Subcutaneous adipose tissue (tissue), 4 donors: ENCODE data around the gene APP. TPM values are rescaled to one million over a fixed set of nuclear protein-coding genes. Genes with fewer than 3 reads are reported as not detected.

Source experiments
- total RNA-seq, 4 donors: library from RNA; depleted of rRNA; stranded (reverse); fragments of >200 nt; gene quantifications; one replicate each; pipeline ENCODE4 v1.1.0, GENCODE V29; 2016
- TF ChIP-seq, protein P1 (sequence below): fragments of 450-650 bp; IDR thresholded peaks from one replicate; pipeline ENCODE4 v1.5.1; 2016; ENCODE audit warnings: low read depth, mild to moderate bottlenecking, control low read depth, antibody characterized with exemption, moderate library complexity

Gene APP
- total RNA-seq, 4 donors from 2014 or later: 210 to 257 (median 218) TPM

- TF ChIP-seq, protein P1, sequence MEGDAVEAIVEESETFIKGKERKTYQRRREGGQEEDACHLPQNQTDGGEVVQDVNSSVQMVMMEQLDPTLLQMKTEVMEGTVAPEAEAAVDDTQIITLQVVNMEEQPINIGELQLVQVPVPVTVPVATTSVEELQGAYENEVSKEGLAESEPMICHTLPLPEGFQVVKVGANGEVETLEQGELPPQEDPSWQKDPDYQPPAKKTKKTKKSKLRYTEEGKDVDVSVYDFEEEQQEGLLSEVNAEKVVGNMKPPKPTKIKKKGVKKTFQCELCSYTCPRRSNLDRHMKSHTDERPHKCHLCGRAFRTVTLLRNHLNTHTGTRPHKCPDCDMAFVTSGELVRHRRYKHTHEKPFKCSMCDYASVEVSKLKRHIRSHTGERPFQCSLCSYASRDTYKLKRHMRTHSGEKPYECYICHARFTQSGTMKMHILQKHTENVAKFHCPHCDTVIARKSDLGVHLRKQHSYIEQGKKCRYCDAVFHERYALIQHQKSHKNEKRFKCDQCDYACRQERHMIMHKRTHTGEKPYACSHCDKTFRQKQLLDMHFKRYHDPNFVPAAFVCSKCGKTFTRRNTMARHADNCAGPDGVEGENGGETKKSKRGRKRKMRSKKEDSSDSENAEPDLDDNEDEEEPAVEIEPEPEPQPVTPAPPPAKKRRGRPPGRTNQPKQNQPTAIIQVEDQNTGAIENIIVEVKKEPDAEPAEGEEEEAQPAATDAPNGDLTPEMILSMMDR: no peak
Observed at GRCh38 chr21:26089730-26090129, 80.8 kb downstream of the APP start.

- TF ChIP-seq, protein P1: no peak
Observed at GRCh38 chr21:26087223-26087918, 83.2 kb downstream of the APP start.

DNA sequence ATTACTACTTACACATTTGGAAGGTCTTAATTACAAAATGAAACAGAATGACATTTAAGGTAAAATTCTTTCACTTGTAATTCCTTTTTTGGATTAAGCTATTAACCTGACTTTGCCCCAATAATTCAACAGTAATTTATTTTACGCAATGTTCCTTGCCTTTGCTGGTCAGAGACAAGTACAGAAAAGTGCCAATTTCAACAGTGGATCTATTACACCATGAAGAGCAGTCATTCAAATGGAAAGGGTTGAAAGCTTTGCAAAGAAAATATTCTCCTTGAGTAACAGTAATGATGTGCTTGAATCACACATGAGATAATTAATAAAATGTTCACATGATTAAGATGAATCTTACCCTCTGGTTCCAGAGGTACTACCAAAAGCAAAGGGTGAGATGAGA lies 84.7 kb downstream of the APP start:
- TF ChIP-seq, protein P1: no peak

DNA sequence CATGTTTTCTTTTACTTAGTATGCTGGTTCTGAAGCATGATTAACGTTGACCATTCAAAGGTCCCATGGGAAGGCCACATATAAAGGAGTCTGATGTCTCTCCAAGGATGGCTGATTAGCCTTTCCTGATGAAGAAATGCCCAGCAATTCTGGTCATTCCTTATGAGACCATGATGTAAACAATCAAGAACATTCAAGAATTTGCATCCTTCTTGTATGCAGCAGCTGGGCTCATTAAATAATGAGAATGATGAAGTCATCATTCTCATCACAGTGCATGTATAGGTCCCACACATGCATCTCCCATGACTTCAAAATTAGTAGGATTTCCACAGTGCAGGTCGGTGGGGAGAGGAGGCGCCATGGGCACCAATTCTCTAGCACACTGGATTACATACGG lies 85.4 kb downstream of the APP start:
- TF ChIP-seq, protein P1: no peak

DNA sequence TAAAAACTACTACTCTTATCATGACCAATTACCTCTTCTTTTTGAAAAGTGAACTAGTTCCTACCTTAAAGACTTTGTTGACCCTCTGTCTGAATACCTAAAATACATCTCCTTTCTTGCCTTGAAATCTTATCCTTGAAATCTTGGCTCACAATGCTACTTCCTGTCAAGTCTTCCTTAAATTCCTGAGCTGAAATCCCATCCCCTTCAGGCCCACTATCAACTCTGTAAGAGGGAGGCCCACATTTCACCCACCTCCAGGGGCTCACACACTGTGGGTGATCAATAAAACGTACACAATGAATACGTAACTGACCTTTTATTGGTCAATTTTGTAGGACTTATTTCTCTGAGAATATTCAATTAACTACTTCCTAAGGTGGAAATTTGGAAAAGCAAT lies 88.0 kb downstream of the APP start:
- TF ChIP-seq, protein P1: no peak

DNA sequence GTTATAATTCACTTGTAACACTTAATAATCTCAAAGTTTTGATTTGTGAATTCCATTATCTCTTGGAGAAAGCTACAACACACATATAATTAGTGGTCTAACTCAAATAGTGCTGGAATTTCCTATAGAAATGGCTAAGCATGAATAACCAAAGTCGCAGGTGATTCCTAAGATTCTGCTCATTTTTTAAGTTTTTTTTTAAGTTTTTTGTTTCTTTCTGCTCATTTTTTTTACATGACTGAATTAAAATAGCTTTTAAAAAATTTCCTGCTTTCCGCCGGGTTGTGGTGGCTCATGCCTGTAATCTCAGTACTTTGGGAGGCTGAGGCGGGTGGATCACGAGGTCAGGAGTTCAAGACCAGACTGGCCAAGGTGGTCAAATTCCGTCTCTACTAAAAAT lies 90.4 kb downstream of the APP start:
- TF ChIP-seq, protein P1: no peak

DNA sequence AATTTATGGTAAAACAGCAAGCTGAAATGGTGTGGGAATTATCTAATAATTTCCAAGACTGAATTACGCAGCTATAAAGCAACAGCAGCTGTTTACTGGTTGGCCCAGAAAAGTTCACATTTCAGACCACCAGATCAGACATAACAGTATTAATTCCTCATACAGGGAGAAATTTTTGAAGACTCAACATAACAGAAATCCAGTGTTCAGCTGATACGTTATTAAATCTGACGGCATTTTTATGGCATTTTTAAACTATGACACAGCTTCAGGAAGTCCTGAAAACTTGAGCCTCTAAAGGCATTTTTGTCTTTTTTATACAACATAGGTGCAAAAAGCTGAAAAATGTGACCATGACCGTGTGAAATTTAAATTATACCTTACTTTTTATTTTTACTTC lies 91.2 kb downstream of the APP start:
- TF ChIP-seq, protein P1: no peak
